Gastroesophageal sphincter (tissue), 3 donors: ENCODE results near the gene CCDC9.
"Not testable (repeated sequence)": the region's sequence is repeated elsewhere in the genome, so short reads cannot be mapped to it uniquely, and the experiment has no call there.

Experiments
- POLR2A ChIP-seq, 2 donors: fragments of 450-650 bp; IDR thresholded peaks; one replicate each; pipeline ENCODE4 v1.6.1; 2017; ENCODE audit warnings: antibody characterized with exemption in 2 of 2, mild to moderate bottlenecking in 2 of 2, moderate library complexity in 1 of 2
- TF ChIP-seq, protein P1 (sequence below), 4 experiments: fragments of 200-600 bp in 2 of 4; fragments of 450-650 bp in 2 of 4; sonication (generic) in 1 of 4; IDR thresholded peaks; one replicate each; pipeline ENCODE4 v1.5.1; 2017 to 2019; ENCODE audit warnings: antibody characterized with exemption in 4 of 4, mild to moderate bottlenecking in 2 of 4, moderate library complexity in 2 of 4

DNA sequence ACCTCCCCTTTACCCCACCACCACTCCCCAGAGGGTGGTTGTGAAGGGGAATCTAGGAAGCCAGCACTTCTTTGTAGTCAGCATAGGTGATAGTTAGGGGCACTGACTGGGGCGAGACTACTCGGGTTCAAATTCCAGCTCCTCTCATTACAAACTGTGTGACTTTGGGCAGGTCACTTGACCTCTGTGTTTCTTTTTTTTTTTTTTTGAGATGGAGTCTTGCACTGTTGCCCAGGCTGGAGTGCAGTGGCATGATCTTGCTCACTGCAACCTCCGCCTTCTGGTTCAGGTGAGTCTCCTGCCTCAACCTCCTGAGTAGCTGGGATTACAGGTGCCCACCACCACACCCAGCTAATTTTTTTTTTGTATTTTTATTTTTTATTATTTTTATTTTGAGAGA lies 20.2 kb downstream of the CCDC9 start:
- TF ChIP-seq, protein P1, sequence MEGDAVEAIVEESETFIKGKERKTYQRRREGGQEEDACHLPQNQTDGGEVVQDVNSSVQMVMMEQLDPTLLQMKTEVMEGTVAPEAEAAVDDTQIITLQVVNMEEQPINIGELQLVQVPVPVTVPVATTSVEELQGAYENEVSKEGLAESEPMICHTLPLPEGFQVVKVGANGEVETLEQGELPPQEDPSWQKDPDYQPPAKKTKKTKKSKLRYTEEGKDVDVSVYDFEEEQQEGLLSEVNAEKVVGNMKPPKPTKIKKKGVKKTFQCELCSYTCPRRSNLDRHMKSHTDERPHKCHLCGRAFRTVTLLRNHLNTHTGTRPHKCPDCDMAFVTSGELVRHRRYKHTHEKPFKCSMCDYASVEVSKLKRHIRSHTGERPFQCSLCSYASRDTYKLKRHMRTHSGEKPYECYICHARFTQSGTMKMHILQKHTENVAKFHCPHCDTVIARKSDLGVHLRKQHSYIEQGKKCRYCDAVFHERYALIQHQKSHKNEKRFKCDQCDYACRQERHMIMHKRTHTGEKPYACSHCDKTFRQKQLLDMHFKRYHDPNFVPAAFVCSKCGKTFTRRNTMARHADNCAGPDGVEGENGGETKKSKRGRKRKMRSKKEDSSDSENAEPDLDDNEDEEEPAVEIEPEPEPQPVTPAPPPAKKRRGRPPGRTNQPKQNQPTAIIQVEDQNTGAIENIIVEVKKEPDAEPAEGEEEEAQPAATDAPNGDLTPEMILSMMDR (IDR thresholded peaks at IDR 0.05), result not testable (repeated sequence)
- TF ChIP-seq POLR2A (IDR thresholded peaks at IDR 0.05), result not testable (repeated sequence)
